ENCODE results near the gene CYP24A1. TPM values are rescaled to one million over a fixed set of nuclear protein-coding genes. Genes with fewer than 3 reads are reported as not detected.

Gene CYP24A1
- total RNA-seq, 1 experiment from 2014 or later: 1.2 TPM

DNA sequence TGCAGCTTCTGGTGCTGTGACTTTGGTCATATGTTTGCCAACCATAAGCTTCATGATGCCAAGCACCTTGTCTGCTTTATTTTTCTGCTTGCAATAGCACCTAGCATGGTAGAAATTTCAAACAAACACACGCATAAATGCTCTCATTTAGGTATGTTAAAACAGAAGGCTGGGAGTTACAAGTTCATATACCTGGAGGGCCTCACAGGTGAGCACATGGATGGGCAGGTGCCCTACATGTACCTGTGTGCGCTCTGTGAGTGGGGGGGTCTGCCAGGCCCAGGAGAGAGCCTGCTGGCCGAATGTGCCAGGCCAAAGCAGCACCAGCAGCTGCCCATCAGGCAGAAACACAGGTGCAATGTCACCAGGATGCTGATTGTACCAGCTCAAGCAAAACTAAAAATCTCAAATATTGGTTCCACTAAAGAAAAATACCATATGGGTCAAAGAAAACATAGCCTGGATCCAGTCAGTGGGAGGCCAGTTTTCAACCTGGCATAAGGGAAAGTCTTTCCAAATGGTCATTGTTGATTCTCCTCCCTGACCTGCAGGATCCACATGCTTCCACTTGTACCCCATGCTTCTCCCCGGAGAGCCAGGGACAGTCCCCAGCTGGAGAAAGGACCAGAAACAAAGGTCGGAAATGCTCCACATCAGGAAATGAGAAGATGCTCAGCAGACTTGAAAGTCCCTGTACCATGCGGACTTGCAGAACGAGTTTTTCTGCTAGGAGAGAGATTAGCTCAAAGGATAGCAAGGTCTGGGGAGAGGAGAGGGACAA, 26.9 kb upstream of the CYP24A1 start:
- ATAC-seq: peak; percentile 42

DNA sequence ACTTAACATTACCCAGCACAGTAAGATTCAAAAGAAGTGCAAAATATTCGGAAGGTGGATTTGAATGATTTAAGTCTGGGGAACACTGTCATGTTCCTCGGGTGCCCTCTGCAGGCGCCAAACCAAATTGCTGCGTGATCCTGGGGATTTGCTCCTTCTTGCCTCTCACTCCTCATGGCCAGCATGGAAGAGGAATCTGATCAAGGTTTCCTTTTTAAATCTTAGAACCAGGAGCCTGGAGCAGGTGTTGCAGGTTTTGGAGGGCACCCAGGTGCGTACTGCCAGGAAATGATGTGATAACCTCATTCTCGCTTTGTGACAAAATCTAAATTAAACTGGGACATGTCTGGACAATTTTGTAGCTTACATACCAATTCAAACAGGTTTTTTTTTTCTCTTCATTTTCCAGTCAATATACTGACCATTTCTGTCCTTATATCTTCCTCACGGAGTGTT, 26.0 kb upstream of the CYP24A1 start:
- no peaks in the 10 kb centered on the region for H3K9me3 ChIP-seq (ENCODE audit: low read length)
- no TSS peak for BruUV-seq (replicated peaks)
- peak; percentile 95 for DNase-seq
- TF ChIP-seq CTCF (conservative IDR thresholded peaks at IDR 0.05; ENCODE audit: low read depth, low read length) (peak; percentile 99), EZH2 (IDR thresholded peaks at IDR 0.05; ENCODE audit: low read length, unreplicated experiment) (no peak)
- H3K9me2 ChIP-seq (replicated peaks; ENCODE audit: low read length): no peaks in the 10 kb centered on the region
- no peaks in the 10 kb centered on the region for H4K20me1 ChIP-seq (ENCODE audit: low read length)
- no peaks in the 10 kb centered on the region for H3K27me3 ChIP-seq (ENCODE audit: low read length)
- ChIA-PET CTCF (interaction anchor here (0.5 to 1.4 kb wide), 10 partner anchors 8 to 484 kb away, joined by 3 to 8 read pairs (median 4); partner anchors contain the start of gene PFDN4), POLR2A (ENCODE audit: unreplicated experiment) (interaction anchor here (0.6 kb wide), 1 partner anchor 53 kb away, joined by 3 read pairs; no protein-coding TSS in a partner anchor)
- H3K4me1 ChIP-seq (ENCODE audit: insufficient read depth, low read length): peaks cover 18% of the 10 kb centered on the region
- H3K4me3 ChIP-seq (ENCODE audit: low read length): no peak overlapping the region
- intact Hi-C loops (cut with micrococcal nuclease): loop anchor here (1.0 to 10.0 kb wide), 4 partner anchors 96 to 625 kb away; no protein-coding TSS in a partner anchor
- H2AFZ ChIP-seq (ENCODE audit: low read length): no peak overlapping the region
- no peak overlapping the region for H3K27ac ChIP-seq (ENCODE audit: low read length)
- H3K4me2 ChIP-seq (ENCODE audit: low read length): no peak overlapping the region
- H3F3A ChIP-seq (ENCODE audit: low read length, unreplicated experiment): no peaks in the 10 kb centered on the region
- ATAC-seq: peak; percentile 61
- no peaks in the 10 kb centered on the region for H3K36me3 ChIP-seq (ENCODE audit: low read depth, low read length)
- no peaks in the 10 kb centered on the region for H3K79me2 ChIP-seq (ENCODE audit: low read length)
- no peak overlapping the region for H3K9ac ChIP-seq (ENCODE audit: low read length)

More for the DNA sequence above, 26.9 kb upstream of the CYP24A1 start:
- TF ChIP-seq EZH2 (IDR thresholded peaks at IDR 0.05; ENCODE audit: low read length, unreplicated experiment) (no peak), CTCF (conservative IDR thresholded peaks at IDR 0.05; ENCODE audit: low read depth, low read length) (no peak), EZH2phosphoT487 (IDR thresholded peaks at IDR 0.05; ENCODE audit: borderline replicate concordance, low read length) (no peak)
- no peaks in the 10 kb centered on the region for H3K79me2 ChIP-seq (ENCODE audit: low read length)
- no peaks in the 10 kb centered on the region for H3K9me3 ChIP-seq (ENCODE audit: low read length)
- H3K4me3 ChIP-seq (ENCODE audit: low read length): no peak overlapping the region
- no TSS peak for BruUV-seq (replicated peaks)
- intact Hi-C loops (cut with micrococcal nuclease): loop anchor here (10.0 kb wide), 1 partner anchor 626 kb away; no protein-coding TSS in a partner anchor
- H3F3A ChIP-seq (ENCODE audit: low read length, unreplicated experiment): no peaks in the 10 kb centered on the region
- no peaks in the 10 kb centered on the region for H3K9me2 ChIP-seq (replicated peaks; ENCODE audit: low read length)
- peaks cover 18% of the 10 kb centered on the region for H3K4me1 ChIP-seq (ENCODE audit: insufficient read depth, low read length)
- H3K4me2 ChIP-seq (ENCODE audit: low read length): no peak overlapping the region
- no peaks in the 10 kb centered on the region for H3K27me3 ChIP-seq (ENCODE audit: low read length)
- H3K36me3 ChIP-seq (ENCODE audit: low read depth, low read length): no peaks in the 10 kb centered on the region
- POLR2A ChIA-PET (ENCODE audit: unreplicated experiment): interaction anchor here (0.6 kb wide), 2 partner anchors 54 to 105 kb away, joined by 3 to 5 read pairs; no protein-coding TSS in a partner anchor
- no peak overlapping the region for H2AFZ ChIP-seq (ENCODE audit: low read length)
- H3K9ac ChIP-seq (ENCODE audit: low read length): no peak overlapping the region
- DNase-seq: peak; percentile 73
- H4K20me1 ChIP-seq (ENCODE audit: low read length): no peaks in the 10 kb centered on the region
- CTCF ChIA-PET: interaction anchor here (0.5 to 1.4 kb wide), 7 partner anchors 67 to 447 kb away, joined by 3 to 16 read pairs (median 4); no protein-coding TSS in a partner anchor
- no peak overlapping the region for H3K27ac ChIP-seq (ENCODE audit: low read length)

Data from PC-3 (cell line).